SK-N-SH (cell line): ENCODE measurements around the gene GAB2. TPM values are rescaled to one million over a fixed set of nuclear protein-coding genes. Genes with fewer than 3 reads are reported as not detected.

Experiments used
- CTCF ChIA-PET: fragments of 300-600, 350-600 bp; formaldehyde crosslinking; extraction: SDS; loops from one replicate; lab custom pipeline; 2021; lab: Yijun Ruan, JAX
- POLR2A ChIA-PET: fragments of 350-600 bp; sonication (Branson Sonifier 250); formaldehyde crosslinking; extraction: SDS; loops from one replicate; lab custom pipeline; 2020; ENCODE audit warnings: antibody characterized with exemption, inconsistent platforms; lab: Yijun Ruan, JAX
- DNase-seq: peaks from one replicate; pipeline ENCODE4 v3.0.0; 2012
- H2AFZ ChIP-seq: fragments of 200-600 bp; sonication (generic); 2 replicates; pipeline ENCODE4 v1.8.1; 2016; ENCODE audit warnings: antibody characterized with exemption, mild to moderate bottlenecking, low read depth
- H3F3A ChIP-seq: fragments of 200-600 bp; sonication (generic); replicated peaks from 2 replicates; pipeline ENCODE3; 2016; ENCODE audit warnings: antibody characterized with exemption, mild to moderate bottlenecking; ENCODE audit not compliant: insufficient read depth
- H3K27ac ChIP-seq, 2 experiments: fragments of 200-500 bp in 1 of 2; fragments of 200-600 bp in 1 of 2; sonication (Bioruptor generic) in 1 of 2; sonication (generic), shearing (Covaris generic) in 1 of 2; 2 replicates each; pipeline versions ENCODE4 v1.5.1 to v1.6.1; 2014 to 2016; ENCODE audit warnings: low read depth in 2 of 2, inconsistent platforms in 1 of 2, low read length in 1 of 2, mild to moderate bottlenecking in 1 of 2, mixed read lengths in 1 of 2
- H3K27me3 ChIP-seq: fragments of 200-600 bp; sonication (generic), shearing (Covaris generic); 2 replicates; pipeline ENCODE4 v1.6.1; 2016; ENCODE audit warnings: mixed run types; ENCODE audit not compliant: insufficient read depth
- H3K36me3 ChIP-seq, 2 experiments: fragments of 200-500 bp in 1 of 2; fragments of 200-600 bp in 1 of 2; sonication (Bioruptor generic) in 1 of 2; sonication (generic) in 1 of 2; replicated peaks in 1 of 2; 2 replicates each; pipeline versions ENCODE3 to v1.5.1; 2014 to 2016; ENCODE audit warnings: low read length in 1 of 2, mild to moderate bottlenecking in 1 of 2; ENCODE audit not compliant: insufficient read depth in 2 of 2, control insufficient read depth in 1 of 2
- H3K4me1 ChIP-seq, 2 experiments: fragments of 200-500 bp in 1 of 2; fragments of 200-600 bp in 1 of 2; sonication (Bioruptor generic) in 1 of 2; sonication (generic), shearing (Covaris generic) in 1 of 2; 2 replicates each; pipeline versions ENCODE4 v1.5.1 to v1.6.1; 2014 to 2016; ENCODE audit warnings: low read depth in 1 of 2, low read length in 1 of 2, mixed run types in 1 of 2; ENCODE audit not compliant: insufficient read depth in 2 of 2, control insufficient read depth in 1 of 2
- H3K4me2 ChIP-seq: fragments of 200-600 bp; sonication (generic), shearing (Covaris generic); 2 replicates; pipeline ENCODE4 v1.6.1; 2017; ENCODE audit warnings: mixed run types
- H3K4me3 ChIP-seq, 2 experiments: fragments of 200-500 bp in 1 of 2; fragments of 200-600 bp in 1 of 2; sonication (Bioruptor generic) in 1 of 2; sonication (generic), shearing (Covaris generic) in 1 of 2; 2 replicates each; pipeline versions ENCODE4 v1.5.1 to v1.8.1; 2014 to 2016; ENCODE audit warnings: low read depth in 2 of 2, inconsistent platforms in 1 of 2, low read length in 1 of 2, mild to moderate bottlenecking in 1 of 2, mixed read lengths in 1 of 2, moderate library complexity in 1 of 2
- H3K79me2 ChIP-seq: fragments of 200-600 bp; sonication (generic); 2 replicates; pipeline ENCODE4 v1.8.1; 2017; ENCODE audit warnings: mild to moderate bottlenecking; ENCODE audit not compliant: insufficient read depth
- H3K9ac ChIP-seq: fragments of 200-600 bp; sonication (generic); 2 replicates; pipeline ENCODE4 v1.6.1; 2017; ENCODE audit warnings: mixed run types
- H3K9me2 ChIP-seq: fragments of 200-600 bp; sonication (generic); 2 replicates; pipeline ENCODE4 v1.6.1; 2017; ENCODE audit warnings: mixed run types
- H3K9me3 ChIP-seq: fragments of 200-600 bp; sonication (generic); 2 replicates; pipeline ENCODE4 v1.6.1; 2017; ENCODE audit warnings: mixed run types, mild to moderate bottlenecking, moderate library complexity
- H4K20me1 ChIP-seq: fragments of 200-600 bp; sonication (generic); 2 replicates; pipeline ENCODE4 v1.6.1; 2017; ENCODE audit warnings: mild to moderate bottlenecking, mixed run types; ENCODE audit not compliant: insufficient read depth
- CHD2 ChIP-seq: fragments of 150-350 bp; IDR thresholded peaks from 2 replicates; pipeline ENCODE4 v1.6.1; 2018; ENCODE audit warnings: low read length; ENCODE audit not compliant: partially characterized antibody
- FOXJ3 ChIP-seq: sonication (generic); formaldehyde crosslinking; IDR thresholded peaks from 2 replicates; pipeline ENCODE4 v1.5.1; 2020; ENCODE audit warnings: mild to moderate bottlenecking, missing genetic modification reagents
- IRF3 ChIP-seq: fragments of 150-350 bp; IDR thresholded peaks from 2 replicates; pipeline ENCODE4 v1.6.1; 2016; ENCODE audit warnings: mild to moderate bottlenecking, low read depth, low read length
- MXI1 ChIP-seq: IDR thresholded peaks from 2 replicates; pipeline ENCODE4 v1.6.1; 2012; ENCODE audit warnings: mild to moderate bottlenecking, low read depth, low read length, improper control_type of control experiment
- REST ChIP-seq: IDR thresholded peaks from 2 replicates; pipeline ENCODE4 v1.6.1; 2012; ENCODE audit warnings: mild to moderate bottlenecking, low read depth, low read length, moderate library complexity
- TEAD4 ChIP-seq: IDR thresholded peaks from 2 replicates; pipeline ENCODE4 v1.4.0; 2012; ENCODE audit warnings: mild to moderate bottlenecking, borderline replicate concordance; ENCODE audit not compliant: insufficient read depth
- YY1 ChIP-seq: IDR thresholded peaks from 2 replicates; pipeline ENCODE4 v1.4.0; 2012; ENCODE audit warnings: low read depth, mild to moderate bottlenecking
- WGBS: methylation state at CpG from one replicate; pipeline ENCODE4 v1.1.6; 2017; ENCODE audit warnings: low lambda C conversion rate; 5-methylcytosine and 5-hydroxymethylcytosine counted together
- polyA plus RNA-seq, 3 experiments: library from polyadenylated mRNA; depleted of rRNA; stranded (reverse); fragments of >200 nt; gene quantifications; 2 replicates each; pipeline ENCODE4 v1.2.3, GENCODE V29; 2012

The GAB2 gene
- polyA plus RNA-seq, 1 of the 3 experiments (the other 2 are of a cell fraction): 5.6 TPM

- TF ChIP-seq YY1: no peak
- TF ChIP-seq TEAD4: no peak
- no peak for TF ChIP-seq CHD2
- TF ChIP-seq MXI1: no peak
Observed at GRCh38 chr11:78344676-78345075, 72.9 kb downstream of the GAB2 start (continued).

GRCh38 chr11:78344094-78344493, 73.5 kb downstream of the GAB2 start:
- H4K20me1 ChIP-seq: no peaks in the 10 kb centered on the region
- ChIA-PET CTCF (interaction anchor here (1.4 kb wide), 1 partner anchor 10 kb away, joined by 4 read pairs; no protein-coding TSS in a partner anchor), POLR2A (no interaction called here)
- DNase-seq: no peak
- no peaks in the 10 kb centered on the region for H3K36me3 ChIP-seq
- H3K27ac ChIP-seq: peak overlapping the region; percentile 8 to 31; a peak in 3 of 4 replicates
- no peak overlapping the region for H3K9ac ChIP-seq
- H2AFZ ChIP-seq: no peak overlapping the region
- no peaks in the 10 kb centered on the region for H3K9me3 ChIP-seq
- WGBS: 81% methylated on average over 1 of the region's 1 CpG
- no peak overlapping the region for H3K4me2 ChIP-seq
- no peak for TF ChIP-seq YY1
- no peak overlapping the region for H3K4me3 ChIP-seq
- peaks cover 18 to 23% of the 10 kb centered on the region in 2 experiments; a peak in 3 of 4 replicates for H3K4me1 ChIP-seq
- no peaks in the 10 kb centered on the region for H3K9me2 ChIP-seq
- peaks cover 5% of the 10 kb centered on the region for H3F3A ChIP-seq
- no peaks in the 10 kb centered on the region for H3K27me3 ChIP-seq
- peaks cover 5% of the 10 kb centered on the region for H3K79me2 ChIP-seq

- no peak overlapping the region for H3K4me3 ChIP-seq
- CTCF ChIA-PET: no interaction called here
- H3K9me2 ChIP-seq: no peaks in the 10 kb centered on the region
Observed at GRCh38 chr11:78343303-78343702, 74.3 kb downstream of the GAB2 start.

More at GRCh38 chr11:78343303-78343702, 74.3 kb downstream of the GAB2 start:
- no peak overlapping the region for H3K27ac ChIP-seq
- no peaks in the 10 kb centered on the region for H4K20me1 ChIP-seq
- H3K36me3 ChIP-seq: no peaks in the 10 kb centered on the region
- POLR2A ChIA-PET: no interaction called here
- H3K4me2 ChIP-seq: no peak overlapping the region
- no peak overlapping the region for H2AFZ ChIP-seq
- no peak overlapping the region for H3K9ac ChIP-seq
- H3K79me2 ChIP-seq: peaks cover under 1% of the 10 kb centered on the region; the same call in 1 of the 2 replicates
- 95% methylated on average over 2 of the region's 2 CpGs for WGBS
- DNase-seq: no peak
- H3K4me1 ChIP-seq: peaks cover 16 to 20% of the 10 kb centered on the region in 2 experiments; a peak in 3 of 4 replicates
- H3F3A ChIP-seq: peaks cover 5% of the 10 kb centered on the region
- no peaks in the 10 kb centered on the region for H3K9me3 ChIP-seq
- no peak for TF ChIP-seq IRF3
- TF ChIP-seq REST: 0 out of 2 replicates have a peak, but pooled peaks have one; percentile 13
- TF ChIP-seq FOXJ3 (CRISPR knock-in tag): no peak
- H3K27me3 ChIP-seq: no peaks in the 10 kb centered on the region
